Cerebellar nuclear complex (tissue), 1 donor: ENCODE results near the gene CYBA.
"Not testable (repeated sequence)": the region's sequence is repeated elsewhere in the genome, so short reads cannot be mapped to it uniquely, and the experiment has no call there.

Experiments
- DNase-seq, 2 experiments: peaks; one replicate each; lab custom pipeline; 2025; lab: John Stamatoyannopoulos, UW

CYBA gene

GRCh38 chr16:88613911-88614817, 36.7 kb downstream of the CYBA start:
- DNase-seq: no peak

- DNase-seq: no peak
Measured at GRCh38 chr16:88613293-88613692, 37.6 kb downstream of the CYBA start.

- DNase-seq: no peak
Measured at GRCh38 chr16:88610909-88611812, 39.7 kb downstream of the CYBA start.

- DNase-seq: no peak
Measured at GRCh38 chr16:88610080-88610479, 40.8 kb downstream of the CYBA start.

- DNase-seq: not testable (repeated sequence)
Measured at GRCh38 chr16:88609426-88609825, 41.4 kb downstream of the CYBA start.

GRCh38 chr16:88608076-88608475, 42.8 kb downstream of the CYBA start:
- no peak for DNase-seq

- peak; percentile 32 to 50 for DNase-seq
Measured at GRCh38 chr16:88606148-88606757, 44.6 kb downstream of the CYBA start.

GRCh38 chr16:88605186-88606147, 45.4 kb downstream of the CYBA start:
- DNase-seq: no peak

- no peak for DNase-seq
Measured at GRCh38 chr16:88602091-88602490, 48.8 kb downstream of the CYBA start.

- DNase-seq: no peak
Measured at GRCh38 chr16:88601313-88602036, 49.4 kb downstream of the CYBA start.

GRCh38 chr16:88600539-88600896, 50.3 kb downstream of the CYBA start:
- DNase-seq: no peak

GRCh38 chr16:88599825-88600538, 50.9 kb downstream of the CYBA start:
- DNase-seq: no peak

GRCh38 chr16:88599092-88599733, 51.6 kb downstream of the CYBA start:
- no peak for DNase-seq

- no peak for DNase-seq
Measured at GRCh38 chr16:88597856-88598491, 52.9 kb downstream of the CYBA start.

- DNase-seq: no peak
Measured at GRCh38 chr16:88596483-88596882, 54.4 kb downstream of the CYBA start.

GRCh38 chr16:88595921-88596320, 54.9 kb downstream of the CYBA start:
- DNase-seq: no peak

- DNase-seq: no peak
Measured at GRCh38 chr16:88595101-88595500, 55.8 kb downstream of the CYBA start.

- no peak for DNase-seq
Measured at GRCh38 chr16:88593910-88594309, 56.9 kb downstream of the CYBA start.

GRCh38 chr16:88593489-88593888, 57.4 kb downstream of the CYBA start:
- no peak for DNase-seq
